PC-9 (cell line): Measurements from ENCODE around the gene IL1RL1. TPM values are rescaled to one million over a fixed set of nuclear protein-coding genes. Genes with fewer than 3 reads are reported as not detected.

Experiments
- BruUV-seq: library from RNA; stranded (reverse); fragments of 400-500 nt; replicated peaks from 2 replicates; lab custom pipeline; 2021; lab: Mats Ljungman, UMichigan
- CTCF ChIA-PET: fragments of 300-600 bp; sonication (Branson Sonifier 250); formaldehyde crosslinking; loops from one replicate; lab custom pipeline; 2022; ENCODE audit warnings: antibody characterized with exemption; lab: Charles Lee
- POLR2A ChIA-PET: fragments of 300-600 bp; sonication (Branson Sonifier 250); formaldehyde crosslinking; loops from one replicate; lab custom pipeline; 2022; ENCODE audit warnings: antibody characterized with exemption; ENCODE audit not compliant: unreplicated experiment; lab: Charles Lee
- DNase-seq, 2 experiments: peaks; one replicate each; pipeline versions ENCODE4 v3.0.0 to v3.0.0-alpha.2; 2015 to 2022; ENCODE audit warnings: mixed read lengths in 1 of 2
- H2AFZ ChIP-seq: fragments of 200-600 bp; sonication (generic); 2 replicates; pipeline ENCODE4 v1.8.1; 2017; ENCODE audit warnings: antibody characterized with exemption
- H3F3A ChIP-seq: fragments of 200-600 bp; sonication (generic); 2 replicates; pipeline ENCODE4 v1.8.1; 2017; ENCODE audit warnings: antibody characterized with exemption, mild to moderate bottlenecking, low read depth; ENCODE audit not compliant: insufficient read depth
- H3K27ac ChIP-seq: fragments of 200-600 bp; sonication (generic); 2 replicates; pipeline ENCODE4 v1.6.1; 2016; ENCODE audit warnings: mixed run types
- H3K27me3 ChIP-seq: fragments of 200-600 bp; sonication (generic); 2 replicates; pipeline ENCODE4 v1.6.1; 2016; ENCODE audit warnings: low read depth, mixed run types; ENCODE audit not compliant: insufficient read depth
- H3K36me3 ChIP-seq: fragments of 200-600 bp; sonication (generic); 2 replicates; pipeline ENCODE4 v1.6.1; 2016; ENCODE audit warnings: low read depth, mixed run types
- H3K4me1 ChIP-seq: fragments of 200-600 bp; sonication (generic); replicated peaks from 2 replicates; pipeline ENCODE4 v1.6.1; 2016; ENCODE audit warnings: mixed run types; ENCODE audit not compliant: insufficient read depth
- H3K4me2 ChIP-seq: fragments of 200-600 bp; sonication (generic); 2 replicates; pipeline ENCODE4 v1.6.1; 2017; ENCODE audit warnings: mixed run types
- H3K4me3 ChIP-seq: fragments of 200-600 bp; sonication (generic); 2 replicates; pipeline ENCODE4 v1.6.1; 2016; ENCODE audit warnings: mixed run types
- H3K79me2 ChIP-seq: fragments of 200-600 bp; sonication (generic); 2 replicates; pipeline ENCODE4 v1.6.1; 2017; ENCODE audit warnings: low read depth, mixed run types
- H3K9me2 ChIP-seq: fragments of 200-600 bp; sonication (generic); 2 replicates; pipeline ENCODE4 v1.8.1; 2017; ENCODE audit warnings: mild to moderate bottlenecking; ENCODE audit not compliant: insufficient read depth
- H3K9me3 ChIP-seq: fragments of 200-600 bp; sonication (generic); 2 replicates; pipeline ENCODE4 v1.8.1; 2016; ENCODE audit warnings: low read depth; ENCODE audit not compliant: insufficient read depth
- H4K20me1 ChIP-seq: fragments of 200-600 bp; sonication (generic); 2 replicates; pipeline ENCODE4 v1.8.1; 2017; ENCODE audit not compliant: insufficient read depth
- EZH2 ChIP-seq: fragments of 200-600 bp; sonication (generic); IDR thresholded peaks from 2 replicates; pipeline ENCODE4 v1.8.0; 2017; ENCODE audit warnings: antibody characterized with exemption, low read depth
- intact Hi-C: fragments of 100-400 bp; cut with micrococcal nuclease; formaldehyde crosslinking; loops from one replicate; pipeline ENCODE4 v1.10.0; 2022; ENCODE audit not compliant: unreplicated experiment
- total RNA-seq: library from RNA; stranded (reverse); gene quantifications from 2 replicates; pipeline ENCODE4 v1.2.3, GENCODE V29; 2021
- TF ChIP-seq, protein P1 (sequence below): fragments of 200-600 bp; sonication (generic); conservative IDR thresholded peaks from 2 replicates; pipeline ENCODE4 v1.6.1; 2017; ENCODE audit warnings: mixed run types, antibody characterized with exemption, mild to moderate bottlenecking, moderate library complexity

The IL1RL1 gene
- total RNA-seq, 1 experiment from 2014 or later: 1.7 TPM

DNA sequence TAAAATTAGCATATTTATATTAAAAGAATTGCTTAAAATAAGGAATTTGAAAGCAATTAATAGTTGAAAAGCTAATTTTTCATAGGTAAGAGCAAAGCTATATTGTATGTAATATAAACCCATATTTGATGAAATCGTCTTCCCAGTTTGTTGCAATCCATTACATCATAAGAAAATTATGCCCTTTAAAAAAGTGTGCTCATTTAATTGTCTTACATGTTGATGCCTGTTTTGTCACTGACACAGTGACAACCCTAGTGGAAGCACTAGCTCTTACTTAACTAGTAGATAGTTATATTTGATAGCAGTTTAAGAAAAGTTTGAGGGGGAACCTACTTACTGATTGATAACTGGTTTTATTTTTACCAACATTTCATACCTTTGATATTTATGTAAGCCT is 81.6 kb downstream of the IL1RL1 start:
- H3K79me2 ChIP-seq: no peaks in the 10 kb centered on the region
- H3K27ac ChIP-seq: no peak overlapping the region
- H4K20me1 ChIP-seq: no peaks in the 10 kb centered on the region
- ChIA-PET CTCF (no interaction called here), POLR2A (no interaction called here)
- H3K9me2 ChIP-seq: 0 out of 2 replicates have a peak, but pooled peaks cover 4% of the 10 kb centered on the region
- no peak overlapping the region for H3K4me3 ChIP-seq
- no peaks in the 10 kb centered on the region for H3K36me3 ChIP-seq
- no peak overlapping the region for H3K4me2 ChIP-seq
- no peaks in the 10 kb centered on the region for H3F3A ChIP-seq
- BruUV-seq: no TSS peak
- H2AFZ ChIP-seq: no peak overlapping the region
- intact Hi-C loops: no loop called here
- no peak for DNase-seq
- no peak for TF ChIP-seq EZH2
- TF ChIP-seq, protein P1, sequence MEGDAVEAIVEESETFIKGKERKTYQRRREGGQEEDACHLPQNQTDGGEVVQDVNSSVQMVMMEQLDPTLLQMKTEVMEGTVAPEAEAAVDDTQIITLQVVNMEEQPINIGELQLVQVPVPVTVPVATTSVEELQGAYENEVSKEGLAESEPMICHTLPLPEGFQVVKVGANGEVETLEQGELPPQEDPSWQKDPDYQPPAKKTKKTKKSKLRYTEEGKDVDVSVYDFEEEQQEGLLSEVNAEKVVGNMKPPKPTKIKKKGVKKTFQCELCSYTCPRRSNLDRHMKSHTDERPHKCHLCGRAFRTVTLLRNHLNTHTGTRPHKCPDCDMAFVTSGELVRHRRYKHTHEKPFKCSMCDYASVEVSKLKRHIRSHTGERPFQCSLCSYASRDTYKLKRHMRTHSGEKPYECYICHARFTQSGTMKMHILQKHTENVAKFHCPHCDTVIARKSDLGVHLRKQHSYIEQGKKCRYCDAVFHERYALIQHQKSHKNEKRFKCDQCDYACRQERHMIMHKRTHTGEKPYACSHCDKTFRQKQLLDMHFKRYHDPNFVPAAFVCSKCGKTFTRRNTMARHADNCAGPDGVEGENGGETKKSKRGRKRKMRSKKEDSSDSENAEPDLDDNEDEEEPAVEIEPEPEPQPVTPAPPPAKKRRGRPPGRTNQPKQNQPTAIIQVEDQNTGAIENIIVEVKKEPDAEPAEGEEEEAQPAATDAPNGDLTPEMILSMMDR: no peak
- H3K27me3 ChIP-seq: no peaks in the 10 kb centered on the region
- H3K4me1 ChIP-seq: no peaks in the 10 kb centered on the region
- H3K9me3 ChIP-seq: no peaks in the 10 kb centered on the region

DNA sequence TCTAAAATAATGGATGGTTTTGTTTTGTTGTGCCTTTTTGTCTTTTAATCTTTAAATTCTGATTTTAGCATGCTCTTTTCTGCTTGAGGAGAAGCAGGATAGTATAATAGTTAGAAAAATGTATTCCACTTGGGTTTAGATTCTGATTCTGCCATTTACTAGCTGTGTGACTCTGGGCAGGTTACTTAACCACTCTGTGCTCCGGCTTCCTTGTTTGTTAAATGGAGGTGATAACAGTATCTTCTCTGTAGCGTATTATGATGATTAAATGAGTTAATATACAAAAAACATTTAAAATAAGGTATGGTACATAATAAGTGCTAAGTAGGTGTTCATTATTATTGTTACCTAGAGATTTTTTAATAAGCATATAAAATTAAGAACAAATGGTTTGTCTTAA is 84.6 kb downstream of the IL1RL1 start:
- 0 out of 2 replicates have a peak, but pooled peaks cover 4% of the 10 kb centered on the region for H3K9me2 ChIP-seq
- ChIA-PET POLR2A (no interaction called here), CTCF (no interaction called here)
- H3K9me3 ChIP-seq: no peaks in the 10 kb centered on the region
- H3K36me3 ChIP-seq: no peaks in the 10 kb centered on the region
- no peaks in the 10 kb centered on the region for H3K27me3 ChIP-seq
- no peak overlapping the region for H2AFZ ChIP-seq
- no peaks in the 10 kb centered on the region for H3F3A ChIP-seq
- no peaks in the 10 kb centered on the region for H3K79me2 ChIP-seq
- no peaks in the 10 kb centered on the region for H3K4me1 ChIP-seq
- intact Hi-C loops: no loop called here
- H3K4me3 ChIP-seq: no peak overlapping the region
- H3K4me2 ChIP-seq: no peak overlapping the region
- H4K20me1 ChIP-seq: no peaks in the 10 kb centered on the region
- DNase-seq: no peak
- no peak overlapping the region for H3K27ac ChIP-seq
- TF ChIP-seq, protein P1: no peak
- TF ChIP-seq EZH2: no peak
- no TSS peak for BruUV-seq

DNA sequence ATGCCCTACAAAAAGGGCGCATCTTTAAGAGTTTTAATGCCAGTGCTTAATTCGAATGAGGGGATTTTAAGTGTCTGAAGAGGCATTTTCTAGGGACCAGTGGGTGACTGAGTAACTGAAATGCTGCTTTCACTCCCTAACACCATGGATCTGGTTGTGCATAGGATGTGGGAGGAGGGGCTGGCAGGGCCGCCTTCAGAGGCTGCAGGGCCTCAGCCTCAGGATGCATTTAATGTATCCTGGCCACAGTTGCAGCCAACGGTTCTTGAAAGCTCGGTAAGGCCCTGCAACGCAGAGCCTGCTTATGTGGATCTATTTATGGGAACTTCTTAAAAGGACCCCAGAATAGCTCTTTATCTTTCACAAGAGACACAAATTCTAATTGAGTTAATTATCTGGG is 85.8 kb downstream of the IL1RL1 start:
- Histone ChIP-seq H3K27me3 (no peaks in the 10 kb centered on the region), H3K4me3 (no peak overlapping the region), H4K20me1 (no peaks in the 10 kb centered on the region), H3K27ac (no peak overlapping the region), H3K36me3 (no peaks in the 10 kb centered on the region), H3K9me3 (no peaks in the 10 kb centered on the region), H3K4me1 (no peaks in the 10 kb centered on the region), H2AFZ (no peak overlapping the region), H3K79me2 (no peaks in the 10 kb centered on the region), H3F3A (no peaks in the 10 kb centered on the region), H3K9me2 (0 out of 2 replicates have a peak, but pooled peaks cover 4% of the 10 kb centered on the region), H3K4me2 (no peak overlapping the region)
- CTCF ChIA-PET: no interaction called here
- DNase-seq: no peak
- intact Hi-C loops: no loop called here
- no TSS peak for BruUV-seq
- POLR2A ChIA-PET: no interaction called here
- TF ChIP-seq, protein P1: no peak
